Measurements from ENCODE around the gene P3R3URF.

The P3R3URF gene

DNA sequence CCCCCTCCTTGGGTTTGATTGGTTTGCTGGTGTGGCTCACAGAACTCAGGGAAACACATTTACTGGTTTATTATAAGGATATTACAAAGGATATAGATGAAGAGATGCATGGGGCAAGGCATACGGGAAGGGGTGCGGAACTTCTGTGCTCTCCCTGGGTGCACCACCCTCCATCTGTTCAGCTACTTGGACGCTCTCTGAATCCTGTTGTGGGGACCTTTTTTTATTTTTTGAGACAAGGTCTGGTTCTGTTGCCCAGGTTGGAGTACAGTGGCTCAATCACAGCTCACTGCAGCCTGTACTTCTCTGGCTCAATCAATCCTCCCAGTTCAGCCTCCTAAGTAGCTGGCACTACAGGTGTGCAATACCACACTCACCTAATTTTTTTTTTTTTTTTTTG lies 34.3 kb upstream of the P3R3URF start:
- H3K9ac ChIP-seq (ENCODE audit: low read depth in 1 of 2, low read length in 2 of 2), result no peak overlapping the region

GRCh38 chr1:46206399-46206798 lies 30.1 kb upstream of the P3R3URF start:
- Histone ChIP-seq H3K36me3 (ENCODE audit: control insufficient read depth in 1 of 2, insufficient read depth in 2 of 2, low read length in 2 of 2) (no peaks in the 10 kb centered on the region), H3K27me3 (ENCODE audit: control insufficient read depth in 1 of 2, insufficient read depth in 2 of 2, low read length in 2 of 2) (no peaks in the 10 kb centered on the region), H3K4me3 (ENCODE audit: low read depth in 1 of 2, low read length in 2 of 2) (no peak overlapping the region), H3K27ac (ENCODE audit: low read depth, low read length) (no peak overlapping the region), H3K9ac (ENCODE audit: low read depth in 1 of 2, low read length in 2 of 2) (no peak overlapping the region), H3K4me1 (ENCODE audit: control insufficient read depth in 1 of 2, insufficient read depth in 2 of 2, low read length in 2 of 2) (peaks cover 9 to 13% of the 10 kb centered on the region in 2 donors), H3K9me3 (ENCODE audit: control insufficient read depth in 1 of 2, low read length in 2 of 2) (no peaks in the 10 kb centered on the region)

More for the DNA sequence above, 34.3 kb upstream of the P3R3URF start:
- Histone ChIP-seq H3K4me3 (ENCODE audit: low read depth in 1 of 2, low read length in 2 of 2) (no peak overlapping the region), H3K27ac (ENCODE audit: low read depth, low read length) (no peak overlapping the region), H3K4me1 (ENCODE audit: control insufficient read depth in 1 of 2, insufficient read depth in 2 of 2, low read length in 2 of 2) (peaks cover 0 to 3% of the 10 kb centered on the region in 2 donors), H3K9me3 (ENCODE audit: control insufficient read depth in 1 of 2, low read length in 2 of 2) (no peaks in the 10 kb centered on the region), H3K27me3 (ENCODE audit: control insufficient read depth in 1 of 2, insufficient read depth in 2 of 2, low read length in 2 of 2) (no peaks in the 10 kb centered on the region), H3K36me3 (ENCODE audit: control insufficient read depth in 1 of 2, insufficient read depth in 2 of 2, low read length in 2 of 2) (no peaks in the 10 kb centered on the region)

DNA sequence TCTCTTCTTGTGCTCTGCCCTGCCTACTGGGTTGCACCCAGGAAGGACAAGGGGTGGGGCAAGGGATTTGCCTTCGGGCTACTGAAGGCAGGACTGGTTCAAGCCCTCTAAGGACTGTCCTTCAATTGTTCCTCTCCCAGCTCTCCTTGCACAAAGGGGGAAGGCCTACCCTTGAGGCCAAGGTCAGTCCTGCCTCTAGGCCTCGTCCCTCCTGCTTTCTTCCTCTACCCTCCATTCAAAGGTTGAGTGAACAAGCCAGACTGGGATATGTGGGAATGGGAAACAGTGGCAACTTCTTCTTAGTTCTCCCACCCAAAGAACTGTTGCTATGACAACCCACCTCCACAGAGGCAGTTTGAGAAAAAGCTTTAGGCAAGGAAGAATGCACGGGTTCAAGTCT lies 29.5 kb upstream of the P3R3URF start:
- Histone ChIP-seq H3K9ac (ENCODE audit: low read depth in 1 of 2, low read length in 2 of 2) (no peak overlapping the region), H3K4me3 (ENCODE audit: low read depth in 1 of 2, low read length in 2 of 2) (no peak overlapping the region), H3K27ac (ENCODE audit: low read depth, low read length) (no peak overlapping the region)

DNA sequence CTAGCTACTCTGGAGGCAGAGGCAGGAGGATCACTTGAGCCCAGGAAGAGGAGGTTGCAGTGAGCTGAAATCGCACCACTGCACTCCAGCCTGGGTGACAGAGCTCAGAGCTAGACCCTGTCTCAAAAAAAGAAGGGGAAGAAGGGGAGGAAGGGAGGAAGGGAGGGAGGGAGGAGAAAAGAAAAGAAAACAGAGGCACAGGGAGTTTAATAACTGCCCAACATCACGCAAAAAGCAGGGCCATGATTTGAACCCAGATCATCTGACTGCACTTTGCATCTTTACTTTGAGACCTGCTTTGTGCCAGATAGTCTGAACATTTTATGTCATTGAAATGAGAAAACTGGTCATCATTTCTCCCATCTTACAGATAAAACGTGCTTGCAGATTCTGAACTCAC lies 28.9 kb upstream of the P3R3URF start:
- Histone ChIP-seq H3K4me1 (ENCODE audit: control insufficient read depth in 1 of 2, insufficient read depth in 2 of 2, low read length in 2 of 2) (peaks cover 9 to 13% of the 10 kb centered on the region in 2 donors), H3K27ac (ENCODE audit: low read depth, low read length) (no peak overlapping the region), H3K36me3 (ENCODE audit: control insufficient read depth in 1 of 2, insufficient read depth in 2 of 2, low read length in 2 of 2) (no peaks in the 10 kb centered on the region), H3K27me3 (ENCODE audit: control insufficient read depth in 1 of 2, insufficient read depth in 2 of 2, low read length in 2 of 2) (no peaks in the 10 kb centered on the region), H3K9me3 (ENCODE audit: control insufficient read depth in 1 of 2, low read length in 2 of 2) (no peaks in the 10 kb centered on the region), H3K9ac (ENCODE audit: low read depth in 1 of 2, low read length in 2 of 2) (peak overlapping the region in 1 of 2 donors; percentile 2), H3K4me3 (ENCODE audit: low read depth in 1 of 2, low read length in 2 of 2) (no peak overlapping the region)

More for the DNA sequence above, 29.5 kb upstream of the P3R3URF start:
- Histone ChIP-seq H3K9me3 (ENCODE audit: control insufficient read depth in 1 of 2, low read length in 2 of 2) (no peaks in the 10 kb centered on the region), H3K4me1 (ENCODE audit: control insufficient read depth in 1 of 2, insufficient read depth in 2 of 2, low read length in 2 of 2) (peaks cover 9 to 13% of the 10 kb centered on the region in 2 donors), H3K36me3 (ENCODE audit: control insufficient read depth in 1 of 2, insufficient read depth in 2 of 2, low read length in 2 of 2) (no peaks in the 10 kb centered on the region), H3K27me3 (ENCODE audit: control insufficient read depth in 1 of 2, insufficient read depth in 2 of 2, low read length in 2 of 2) (no peaks in the 10 kb centered on the region)

DNA sequence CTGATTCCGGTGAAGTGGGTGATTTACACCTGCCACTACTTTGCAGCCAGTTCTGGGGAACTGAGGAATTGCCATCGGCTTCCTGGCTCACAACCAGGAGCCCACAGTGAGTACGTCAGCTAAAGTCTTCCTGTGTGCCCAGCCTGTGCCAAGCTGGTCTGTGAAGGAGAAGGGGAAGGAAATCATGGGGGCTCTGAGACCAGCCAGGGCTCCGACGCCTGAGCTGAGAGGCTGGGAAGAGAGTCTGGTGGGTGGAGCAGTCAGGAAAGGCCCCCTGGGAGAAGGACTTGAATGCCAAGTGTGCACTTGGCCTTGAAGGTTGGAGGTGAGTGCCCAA lies 28.1 kb upstream of the P3R3URF start:
- no peak overlapping the region for H3K27ac ChIP-seq (ENCODE audit: low read depth, low read length)
- no peaks in the 10 kb centered on the region for H3K27me3 ChIP-seq (ENCODE audit: control insufficient read depth in 1 of 2, insufficient read depth in 2 of 2, low read length in 2 of 2)
- peaks cover 11 to 13% of the 10 kb centered on the region in 2 donors for H3K4me1 ChIP-seq (ENCODE audit: control insufficient read depth in 1 of 2, insufficient read depth in 2 of 2, low read length in 2 of 2)
- H3K9ac ChIP-seq (ENCODE audit: low read depth in 1 of 2, low read length in 2 of 2), result no peak overlapping the region
- no peaks in the 10 kb centered on the region for H3K36me3 ChIP-seq (ENCODE audit: control insufficient read depth in 1 of 2, insufficient read depth in 2 of 2, low read length in 2 of 2)
- peak overlapping the region in 1 of 2 donors; percentile 74 for H3K4me3 ChIP-seq (ENCODE audit: low read depth in 1 of 2, low read length in 2 of 2)
- no peaks in the 10 kb centered on the region for H3K9me3 ChIP-seq (ENCODE audit: control insufficient read depth in 1 of 2, low read length in 2 of 2)

GRCh38 chr1:46203738-46204405 lies 27.6 kb upstream of the P3R3URF start:
- H3K27me3 ChIP-seq (ENCODE audit: control insufficient read depth in 1 of 2, insufficient read depth in 2 of 2, low read length in 2 of 2), result no peaks in the 10 kb centered on the region
- no peaks in the 10 kb centered on the region for H3K9me3 ChIP-seq (ENCODE audit: control insufficient read depth in 1 of 2, low read length in 2 of 2)
- peaks cover 14 to 17% of the 10 kb centered on the region in 2 donors for H3K4me1 ChIP-seq (ENCODE audit: control insufficient read depth in 1 of 2, insufficient read depth in 2 of 2, low read length in 2 of 2)
- H3K27ac ChIP-seq (ENCODE audit: low read depth, low read length), result peak overlapping the region; percentile 56
- H3K4me3 ChIP-seq (ENCODE audit: low read depth in 1 of 2, low read length in 2 of 2), result peak overlapping the region; percentile 69 to 74
- peak overlapping the region; percentile 25 to 39 for H3K9ac ChIP-seq (ENCODE audit: low read depth in 1 of 2, low read length in 2 of 2)
- no peaks in the 10 kb centered on the region for H3K36me3 ChIP-seq (ENCODE audit: control insufficient read depth in 1 of 2, insufficient read depth in 2 of 2, low read length in 2 of 2)

DNA sequence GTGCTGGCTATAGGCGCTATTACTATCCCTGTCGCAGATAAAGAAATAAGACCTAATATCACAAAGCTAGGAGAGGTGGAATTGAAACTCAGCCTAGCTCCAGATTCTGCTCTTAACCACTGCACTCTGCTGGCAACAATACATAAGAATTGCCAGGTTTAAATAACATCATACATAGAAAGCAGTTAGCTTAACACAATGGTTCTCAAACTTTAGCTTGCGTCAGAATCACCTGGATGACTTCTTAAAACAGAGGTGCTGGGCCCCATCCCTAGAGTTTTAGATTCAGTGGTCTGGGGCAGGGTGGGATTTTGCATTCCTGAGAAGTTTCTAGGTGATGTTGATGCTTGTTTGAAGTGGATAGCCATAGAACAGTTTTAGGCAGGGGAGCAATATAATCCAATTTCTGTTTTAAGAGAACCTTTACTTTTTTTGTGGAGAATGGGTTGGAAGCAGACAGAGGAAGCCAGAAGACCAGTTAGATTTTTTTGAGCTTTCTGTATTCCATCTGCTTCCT lies 23.0 kb upstream of the P3R3URF start:
- Histone ChIP-seq H3K27ac (ENCODE audit: low read depth, low read length) (no peak overlapping the region), H3K27me3 (ENCODE audit: control insufficient read depth in 1 of 2, insufficient read depth in 2 of 2, low read length in 2 of 2) (no peaks in the 10 kb centered on the region), H3K9ac (ENCODE audit: low read depth in 1 of 2, low read length in 2 of 2) (peak overlapping the region in 1 of 2 donors; percentile 81), H3K9me3 (ENCODE audit: control insufficient read depth in 1 of 2, low read length in 2 of 2) (no peaks in the 10 kb centered on the region), H3K4me3 (ENCODE audit: low read depth in 1 of 2, low read length in 2 of 2) (peak overlapping the region in 1 of 2 donors; percentile 21), H3K4me1 (ENCODE audit: control insufficient read depth in 1 of 2, insufficient read depth in 2 of 2, low read length in 2 of 2) (peaks cover 30 to 32% of the 10 kb centered on the region in 2 donors), H3K36me3 (ENCODE audit: control insufficient read depth in 1 of 2, insufficient read depth in 2 of 2, low read length in 2 of 2) (peaks cover 0 to 20% of the 10 kb centered on the region in 2 donors)

GRCh38 chr1:46197964-46198811 lies 21.9 kb upstream of the P3R3URF start, which contains the start of gene POMGNT1:
Gene POMGNT1 (minus strand): TSS chr1:46198434. CDS start chr1:46197821, 613 bp downstream.
- peak within 1 kb of the TSS; percentile 13 for H3K27ac ChIP-seq (ENCODE audit: low read depth, low read length)
- H3K9ac ChIP-seq (ENCODE audit: low read depth in 1 of 2, low read length in 2 of 2), result peak within 1 kb of the TSS; percentile 81 to 90
- H3K36me3 ChIP-seq (ENCODE audit: control insufficient read depth in 1 of 2, insufficient read depth in 2 of 2, low read length in 2 of 2), result peaks cover 5 to 31% of the 10 kb centered on the region in 2 donors
- H3K27me3 ChIP-seq (ENCODE audit: control insufficient read depth in 1 of 2, insufficient read depth in 2 of 2, low read length in 2 of 2), result no peaks in the 10 kb centered on the region
- H3K4me3 ChIP-seq (ENCODE audit: low read depth in 1 of 2, low read length in 2 of 2), result peak within 1 kb of the TSS; percentile 89 to 93
- H3K4me1 ChIP-seq (ENCODE audit: control insufficient read depth in 1 of 2, insufficient read depth in 2 of 2, low read length in 2 of 2), result peaks cover 23 to 27% of the 10 kb centered on the region in 2 donors
- no peaks in the 10 kb centered on the region for H3K9me3 ChIP-seq (ENCODE audit: control insufficient read depth in 1 of 2, low read length in 2 of 2)

DNA sequence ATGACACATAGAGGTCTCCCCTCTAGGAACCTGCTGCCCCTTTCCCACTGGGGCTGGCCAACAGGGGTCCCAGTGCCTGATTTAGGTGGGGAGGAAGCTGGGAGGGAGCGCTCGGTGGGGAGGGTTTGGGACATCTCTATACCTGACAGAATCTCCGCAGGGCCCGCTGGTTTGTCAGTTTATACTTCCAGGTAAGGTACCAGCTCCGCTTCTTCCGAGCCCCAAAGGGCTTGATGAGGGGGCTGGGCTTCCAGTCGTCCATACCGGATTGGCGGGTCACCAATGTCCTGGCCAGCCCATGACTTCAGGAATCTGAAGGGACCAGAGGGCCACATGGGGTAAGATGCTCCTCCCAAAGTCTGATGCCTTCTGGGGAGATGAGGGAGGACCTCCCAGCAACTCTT lies 21.3 kb upstream of the P3R3URF start:
- H3K27ac ChIP-seq (ENCODE audit: low read depth, low read length), result peak overlapping the region; percentile 2
- H3K4me1 ChIP-seq (ENCODE audit: control insufficient read depth in 1 of 2, insufficient read depth in 2 of 2, low read length in 2 of 2), result peaks cover 22 to 23% of the 10 kb centered on the region in 2 donors
- peak overlapping the region; percentile 89 to 93 for H3K4me3 ChIP-seq (ENCODE audit: low read depth in 1 of 2, low read length in 2 of 2)
- no peaks in the 10 kb centered on the region for H3K27me3 ChIP-seq (ENCODE audit: control insufficient read depth in 1 of 2, insufficient read depth in 2 of 2, low read length in 2 of 2)
- no peaks in the 10 kb centered on the region for H3K9me3 ChIP-seq (ENCODE audit: control insufficient read depth in 1 of 2, low read length in 2 of 2)
- peak overlapping the region; percentile 63 to 90 for H3K9ac ChIP-seq (ENCODE audit: low read depth in 1 of 2, low read length in 2 of 2)
- peaks cover 11 to 37% of the 10 kb centered on the region in 2 donors for H3K36me3 ChIP-seq (ENCODE audit: control insufficient read depth in 1 of 2, insufficient read depth in 2 of 2, low read length in 2 of 2)

- no peak overlapping the region for H3K9ac ChIP-seq (ENCODE audit: low read depth in 1 of 2, low read length in 2 of 2)
- H3K27ac ChIP-seq (ENCODE audit: low read depth, low read length), result no peak overlapping the region
- H3K4me1 ChIP-seq (ENCODE audit: control insufficient read depth in 1 of 2, insufficient read depth in 2 of 2, low read length in 2 of 2), result peaks cover 22 to 23% of the 10 kb centered on the region in 2 donors
- H3K9me3 ChIP-seq (ENCODE audit: control insufficient read depth in 1 of 2, low read length in 2 of 2), result no peaks in the 10 kb centered on the region
- peaks cover 19 to 45% of the 10 kb centered on the region in 2 donors for H3K36me3 ChIP-seq (ENCODE audit: control insufficient read depth in 1 of 2, insufficient read depth in 2 of 2, low read length in 2 of 2)
- H3K27me3 ChIP-seq (ENCODE audit: control insufficient read depth in 1 of 2, insufficient read depth in 2 of 2, low read length in 2 of 2), result no peaks in the 10 kb centered on the region
- H3K4me3 ChIP-seq (ENCODE audit: low read depth in 1 of 2, low read length in 2 of 2), result no peak overlapping the region
Measured at GRCh38 chr1:46196609-46197008, 20.3 kb upstream of the P3R3URF start.
